Renal pelvis (tissue), 12 donors: Measurements from ENCODE around the gene DNER. TPM values are rescaled to one million over a fixed set of nuclear protein-coding genes. Genes with fewer than 3 reads are reported as not detected.
"Not testable (repeated sequence)": the region's sequence is repeated elsewhere in the genome, so short reads cannot be mapped to it uniquely, and the experiment has no call there.

Experiments
- DNase-seq: peaks from one replicate; pipeline ENCODE4 v3.0.0-alpha.2; 2013
- long read RNA-seq, 16 experiments: transcript quantifications; one replicate each; lab custom pipeline, GENCODE V29; 2026
- polyA plus RNA-seq, 3 donors: library from polyadenylated mRNA; unstranded; fragments of 120-200 nt; gene quantifications; one replicate each; pipeline ENCODE4 v1.2.1, GENCODE V29; 2013; ENCODE audit not compliant: insufficient read length in 3 of 3

Gene DNER, protein sequence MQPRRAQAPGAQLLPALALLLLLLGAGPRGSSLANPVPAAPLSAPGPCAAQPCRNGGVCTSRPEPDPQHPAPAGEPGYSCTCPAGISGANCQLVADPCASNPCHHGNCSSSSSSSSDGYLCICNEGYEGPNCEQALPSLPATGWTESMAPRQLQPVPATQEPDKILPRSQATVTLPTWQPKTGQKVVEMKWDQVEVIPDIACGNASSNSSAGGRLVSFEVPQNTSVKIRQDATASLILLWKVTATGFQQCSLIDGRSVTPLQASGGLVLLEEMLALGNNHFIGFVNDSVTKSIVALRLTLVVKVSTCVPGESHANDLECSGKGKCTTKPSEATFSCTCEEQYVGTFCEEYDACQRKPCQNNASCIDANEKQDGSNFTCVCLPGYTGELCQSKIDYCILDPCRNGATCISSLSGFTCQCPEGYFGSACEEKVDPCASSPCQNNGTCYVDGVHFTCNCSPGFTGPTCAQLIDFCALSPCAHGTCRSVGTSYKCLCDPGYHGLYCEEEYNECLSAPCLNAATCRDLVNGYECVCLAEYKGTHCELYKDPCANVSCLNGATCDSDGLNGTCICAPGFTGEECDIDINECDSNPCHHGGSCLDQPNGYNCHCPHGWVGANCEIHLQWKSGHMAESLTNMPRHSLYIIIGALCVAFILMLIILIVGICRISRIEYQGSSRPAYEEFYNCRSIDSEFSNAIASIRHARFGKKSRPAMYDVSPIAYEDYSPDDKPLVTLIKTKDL
- polyA plus RNA-seq = 10 to 100 TPM; 56.5 to 61.6 (median 58.5) TPM
- long read RNA-seq, donor 1, transcript DNER-201 (13 exons, 3,260 nt) = major isoform, 9 of 9 reads
- long read RNA-seq, donor 1, partial matches to known transcripts = 0 of 9 reads
- long read RNA-seq, donor 1, other reads (novel, unspliced or antisense) = 0 of 9 reads
- long read RNA-seq, donor 2, transcript DNER-201 (13 exons, 3,260 nt) = major isoform, 14 of 14 reads
- long read RNA-seq, donor 2, partial matches to known transcripts = 0 of 14 reads
- long read RNA-seq, donor 2, other reads (novel, unspliced or antisense) = 0 of 14 reads
- long read RNA-seq, donor 3, transcript DNER-201 (13 exons, 3,260 nt) = major isoform, 9 of 9 reads
- long read RNA-seq, donor 3, partial matches to known transcripts = 0 of 9 reads
- long read RNA-seq, donor 3, other reads (novel, unspliced or antisense) = 0 of 9 reads
- long read RNA-seq, donor 4, transcript DNER-201 (13 exons, 3,260 nt) = major isoform, 16 of 26 reads
- long read RNA-seq, donor 4, partial matches to known transcripts = 10 of 26 reads
- long read RNA-seq, donor 4, other reads (novel, unspliced or antisense) = 0 of 26 reads
- long read RNA-seq, donor 5, transcript DNER-201 (13 exons, 3,260 nt) = major isoform, 5 of 5 reads
- long read RNA-seq, donor 5, partial matches to known transcripts = 0 of 5 reads
- long read RNA-seq, donor 5, other reads (novel, unspliced or antisense) = 0 of 5 reads
- long read RNA-seq, donor 6, transcript DNER-201 (13 exons, 3,260 nt) = major isoform, 14 of 14 reads
- long read RNA-seq, donor 6, partial matches to known transcripts = 0 of 14 reads
- long read RNA-seq, donor 6, other reads (novel, unspliced or antisense) = 0 of 14 reads
- long read RNA-seq, donor 7, transcript DNER-201 (13 exons, 3,260 nt) = major isoform, 25 of 25 reads
- long read RNA-seq, donor 7, partial matches to known transcripts = 0 of 25 reads
- long read RNA-seq, donor 7, other reads (novel, unspliced or antisense) = 0 of 25 reads
- long read RNA-seq, donor 8, partial matches to known transcripts = 0 of 1 reads
- long read RNA-seq, donor 8, other reads (novel, unspliced or antisense) = 0 of 1 reads
- long read RNA-seq, donor 9, transcript DNER-201 (13 exons, 3,260 nt) = major isoform, 15 of 21 reads
- long read RNA-seq, donor 9, partial matches to known transcripts = 0 of 21 reads
- long read RNA-seq, donor 9, other reads (novel, unspliced or antisense) = 6 of 21 reads
- long read RNA-seq, donor 10, transcript DNER-201 (13 exons, 3,260 nt) = major isoform, 7 of 7 reads
- long read RNA-seq, donor 10, partial matches to known transcripts = 0 of 7 reads
- long read RNA-seq, donor 10, other reads (novel, unspliced or antisense) = 0 of 7 reads
- long read RNA-seq, donor 11, partial matches to known transcripts = 0 of 4 reads
- long read RNA-seq, donor 11, other reads (novel, unspliced or antisense) = 0 of 4 reads
- long read RNA-seq, donor 12, transcript DNER-201 (13 exons, 3,260 nt) = major isoform, 16 of 26 reads
- long read RNA-seq, donor 12, partial matches to known transcripts = 10 of 26 reads
- long read RNA-seq, donor 12, other reads (novel, unspliced or antisense) = 0 of 26 reads
- long read RNA-seq, donor 13, transcript DNER-201 (13 exons, 3,260 nt) = major isoform, 5 of 5 reads
- long read RNA-seq, donor 13, partial matches to known transcripts = 0 of 5 reads
- long read RNA-seq, donor 13, other reads (novel, unspliced or antisense) = 0 of 5 reads
- long read RNA-seq, donor 14 = 0 reads
- long read RNA-seq, donor 15, transcript DNER-201 (13 exons, 3,260 nt) = major isoform, 13 of 13 reads
- long read RNA-seq, donor 15, partial matches to known transcripts = 0 of 13 reads
- long read RNA-seq, donor 15, other reads (novel, unspliced or antisense) = 0 of 13 reads
- long read RNA-seq, donor 16, transcript DNER-201 (13 exons, 3,260 nt) = major isoform, 14 of 14 reads
- long read RNA-seq, donor 16, partial matches to known transcripts = 0 of 14 reads
- long read RNA-seq, donor 16, other reads (novel, unspliced or antisense) = 0 of 14 reads

DNA sequence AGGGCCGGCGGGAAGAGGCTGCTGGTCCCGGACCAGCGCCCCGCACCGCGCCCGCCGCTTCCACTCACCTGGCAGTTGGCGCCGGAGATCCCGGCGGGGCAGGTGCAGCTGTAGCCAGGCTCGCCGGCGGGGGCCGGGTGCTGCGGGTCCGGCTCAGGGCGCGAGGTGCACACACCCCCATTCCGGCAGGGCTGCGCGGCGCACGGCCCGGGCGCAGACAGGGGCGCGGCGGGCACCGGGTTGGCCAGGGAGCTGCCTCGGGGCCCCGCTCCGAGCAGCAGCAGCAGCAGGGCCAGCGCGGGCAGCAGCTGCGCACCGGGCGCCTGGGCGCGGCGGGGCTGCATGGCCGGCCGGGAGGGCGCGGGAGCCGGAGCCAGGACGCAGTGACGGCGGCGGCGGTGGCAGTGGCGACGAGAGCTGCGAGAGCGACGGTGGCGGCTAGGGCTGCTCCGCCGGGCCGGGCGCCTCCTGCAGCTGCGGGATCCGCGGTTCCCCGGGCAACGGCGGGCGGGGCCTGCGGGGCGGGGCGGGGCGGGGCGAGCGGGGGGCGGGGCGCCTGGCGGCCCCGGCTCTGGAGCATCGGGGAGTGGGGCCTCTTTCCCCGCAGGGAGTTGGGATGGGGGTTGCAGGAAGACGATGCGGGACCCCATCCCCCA is at the start of gene DNER:
TSS of gene DNER (minus strand) at position 476 of the 656 bp plus-strand sequence. CDS start at position 344, 132 bp downstream.
- DNase-seq = no peak

DNA sequence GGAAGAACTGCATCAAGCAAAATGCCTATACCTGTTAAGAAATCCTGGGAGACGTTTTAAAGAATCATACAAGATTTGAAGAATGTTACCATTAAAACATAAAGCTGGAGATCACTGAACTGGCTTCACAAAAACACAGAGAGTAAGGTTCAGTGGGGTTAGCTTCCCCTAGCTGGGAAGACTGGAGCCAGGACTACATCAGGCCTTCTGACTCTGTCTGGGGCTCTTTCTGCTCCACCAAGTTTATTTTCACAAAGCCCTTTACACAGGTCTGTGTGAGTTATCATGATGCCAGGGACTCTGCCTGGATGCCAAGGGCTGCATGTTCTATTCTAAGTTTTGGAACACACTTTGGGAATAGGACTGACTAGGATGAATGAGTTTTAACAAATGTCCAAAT is 47.3 kb upstream of the DNER start:
- DNase-seq = no peak

DNA sequence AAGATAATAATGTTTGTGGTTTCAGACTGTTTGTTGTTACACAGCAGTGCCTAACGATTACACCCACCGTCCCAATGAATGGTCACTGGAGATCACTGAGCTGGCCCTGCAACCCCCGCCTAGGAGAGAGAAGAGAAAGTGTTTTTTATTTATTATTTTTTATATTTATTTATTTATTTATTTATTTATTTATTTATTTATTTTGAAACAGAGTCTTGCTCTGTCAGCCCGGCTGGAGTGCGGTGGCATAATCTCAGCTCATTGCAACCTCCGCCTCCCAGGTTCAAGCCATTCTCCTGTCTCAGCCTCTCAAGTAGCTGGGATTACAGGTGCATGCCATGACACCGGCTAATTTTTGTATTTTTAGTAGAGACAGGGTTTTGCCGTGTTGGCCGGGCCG is 43.1 kb upstream of the DNER start:
- not testable (repeated sequence) for DNase-seq

DNA sequence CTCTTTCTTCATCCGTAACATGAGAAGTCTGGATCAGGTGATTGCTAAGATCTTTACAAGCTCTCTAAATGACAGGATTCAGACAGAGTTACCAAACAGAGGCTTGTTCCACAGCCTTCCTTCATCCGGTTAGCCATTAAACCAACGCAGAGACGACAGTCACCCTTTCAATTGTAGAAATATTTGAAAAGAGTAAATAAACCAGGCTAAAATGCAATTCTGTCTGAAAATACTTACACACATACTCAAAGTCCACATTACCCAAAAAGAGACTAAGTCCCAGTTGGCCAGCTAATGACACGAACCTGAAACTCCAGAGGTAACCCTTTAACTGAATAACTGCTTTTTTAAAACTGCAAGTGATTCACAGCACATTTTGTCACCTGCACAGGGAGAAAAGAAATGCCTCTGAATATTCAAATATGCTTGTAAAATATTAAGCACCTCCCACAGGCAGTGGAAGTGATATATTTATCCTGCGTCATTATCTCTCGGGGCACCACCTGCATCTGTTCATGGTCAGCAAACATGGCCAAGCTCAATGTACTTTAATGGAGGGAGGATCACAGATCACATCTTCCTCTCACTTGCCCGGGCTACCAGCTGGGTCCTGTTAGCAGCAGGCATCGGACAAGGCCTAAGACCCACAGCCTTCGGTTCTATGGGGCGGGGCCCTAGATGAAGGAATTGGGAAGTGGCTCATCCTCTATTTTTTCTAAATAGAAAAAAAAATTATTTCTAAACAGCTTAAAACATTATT is 38.8 kb upstream of the DNER start:
- DNase-seq = no peak

DNA sequence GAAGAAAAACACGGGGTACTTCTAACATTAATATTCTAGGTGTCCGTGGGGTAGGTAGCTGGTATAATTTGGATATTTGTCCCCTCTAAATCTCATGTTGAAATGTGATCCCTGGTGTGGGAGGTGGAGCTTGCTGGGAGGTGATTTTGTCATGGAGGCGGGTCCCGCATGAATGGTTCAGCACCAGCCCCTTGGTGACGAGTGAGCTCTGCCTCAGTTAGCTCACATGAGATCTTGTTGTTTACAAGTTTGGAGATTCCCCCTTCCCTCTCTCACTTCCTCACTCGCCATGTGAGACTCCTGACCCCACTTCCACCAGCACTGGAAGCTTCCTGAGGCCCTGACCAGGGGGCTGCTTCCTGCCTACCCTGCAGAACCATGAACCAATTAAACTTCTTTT is 35.4 kb upstream of the DNER start:
- DNase-seq = no peak

DNA sequence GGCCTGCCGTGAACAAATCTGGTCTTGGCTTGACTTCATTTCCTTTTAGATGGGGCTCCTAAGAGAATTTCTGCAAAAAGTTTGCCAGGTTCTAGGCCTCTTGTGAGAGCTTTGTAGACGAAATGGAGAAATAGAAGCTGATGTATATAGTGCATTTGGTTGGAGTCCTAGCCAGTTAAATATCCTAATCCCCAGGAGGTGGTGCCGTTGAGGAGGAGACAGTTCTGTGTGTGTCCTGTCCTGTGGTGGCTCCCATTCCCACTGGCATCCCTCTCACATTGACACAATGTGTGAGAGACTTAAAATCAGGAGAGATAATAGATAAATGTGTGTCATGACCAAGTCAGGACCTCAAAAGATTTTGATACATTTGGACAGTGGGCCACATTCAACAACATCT is 34.6 kb upstream of the DNER start:
- DNase-seq = no peak

DNA sequence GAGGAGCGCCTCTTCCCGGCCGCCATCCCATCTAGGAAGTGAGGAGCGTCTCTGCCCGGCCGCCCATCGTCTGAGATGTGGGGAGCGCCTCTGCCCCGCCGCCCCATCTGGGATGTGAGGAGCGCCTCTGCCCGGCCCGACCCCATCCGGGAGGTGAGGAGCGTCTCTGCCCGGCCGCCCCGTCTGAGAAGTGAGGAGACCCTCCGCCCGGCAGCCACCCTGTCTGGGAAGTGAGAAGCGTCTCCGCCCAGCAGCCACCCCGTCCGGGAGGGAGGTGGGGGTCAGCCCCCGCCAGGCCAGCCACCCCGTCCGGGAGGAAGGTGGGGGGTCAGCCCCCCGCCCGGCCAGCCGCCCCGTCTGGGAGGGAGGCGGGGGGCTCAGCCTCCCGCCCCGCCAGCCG is 28.3 kb upstream of the DNER start:
- not testable (repeated sequence) for DNase-seq

DNA sequence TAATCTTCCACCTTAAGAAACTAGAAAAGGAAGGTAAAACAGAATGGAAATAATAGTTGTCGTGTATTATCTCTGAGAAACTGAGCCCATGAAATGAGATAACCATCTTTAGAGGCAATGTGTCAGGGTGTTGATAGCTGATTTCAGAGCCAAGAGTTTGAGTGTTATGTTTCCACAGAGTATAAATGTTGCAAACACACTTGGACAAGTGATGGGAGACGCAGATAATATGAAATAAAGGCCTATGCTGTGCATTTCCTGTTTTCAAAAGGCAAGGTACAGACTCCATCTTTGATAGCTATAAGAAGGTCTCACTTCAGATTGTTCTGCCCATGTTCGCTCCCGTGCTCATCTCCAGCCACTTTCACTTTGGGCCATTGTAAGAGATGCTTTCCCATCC is 25.9 kb upstream of the DNER start:
- DNase-seq = no peak

DNA sequence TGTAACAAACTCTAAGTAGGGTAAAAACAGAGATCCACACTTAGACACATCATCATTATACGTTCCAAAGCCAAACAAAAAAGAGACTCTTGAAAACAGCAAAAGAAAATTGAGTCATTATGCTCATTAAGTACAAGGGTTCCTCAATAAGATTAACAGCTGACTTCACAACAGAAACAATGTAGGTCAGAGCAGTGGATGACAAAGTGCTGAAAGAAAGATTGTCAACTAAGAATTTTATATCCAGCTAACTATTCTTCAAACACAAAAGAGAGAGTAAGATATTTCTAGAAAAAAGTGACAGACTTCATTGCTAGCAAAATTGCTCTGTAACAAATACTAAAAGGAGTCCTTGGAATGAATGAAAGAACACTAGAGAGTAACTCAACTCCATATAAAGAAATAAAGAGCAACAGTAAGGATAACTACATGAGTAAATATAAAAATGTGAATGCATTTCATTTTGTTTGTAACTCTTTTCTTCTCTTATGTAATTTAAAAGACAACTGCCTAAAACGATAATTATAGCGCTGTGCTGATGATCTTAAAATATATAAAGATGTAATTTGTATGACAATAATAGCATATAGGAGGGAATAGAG is 23.8 kb upstream of the DNER start:
- DNase-seq = no peak

DNA sequence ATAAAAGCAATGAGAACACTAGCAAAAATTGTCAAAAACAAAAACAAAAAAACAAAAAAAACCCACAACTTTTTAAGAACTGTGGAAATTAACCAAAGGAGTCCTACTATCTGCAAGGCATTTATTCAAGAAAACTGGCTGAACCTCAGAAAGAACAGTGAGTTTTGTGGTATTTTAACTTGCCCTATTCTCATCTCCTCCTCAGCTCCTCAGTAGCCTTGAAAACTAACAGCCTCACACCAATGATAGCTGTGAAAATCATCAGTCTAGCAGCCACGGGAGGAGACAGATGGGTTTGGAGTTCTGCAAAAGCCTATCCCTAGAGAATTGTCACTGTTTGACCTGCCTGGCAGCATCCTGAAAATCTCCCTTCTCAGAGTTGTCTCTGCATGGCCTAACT is 20.1 kb upstream of the DNER start:
- DNase-seq = no peak

DNA sequence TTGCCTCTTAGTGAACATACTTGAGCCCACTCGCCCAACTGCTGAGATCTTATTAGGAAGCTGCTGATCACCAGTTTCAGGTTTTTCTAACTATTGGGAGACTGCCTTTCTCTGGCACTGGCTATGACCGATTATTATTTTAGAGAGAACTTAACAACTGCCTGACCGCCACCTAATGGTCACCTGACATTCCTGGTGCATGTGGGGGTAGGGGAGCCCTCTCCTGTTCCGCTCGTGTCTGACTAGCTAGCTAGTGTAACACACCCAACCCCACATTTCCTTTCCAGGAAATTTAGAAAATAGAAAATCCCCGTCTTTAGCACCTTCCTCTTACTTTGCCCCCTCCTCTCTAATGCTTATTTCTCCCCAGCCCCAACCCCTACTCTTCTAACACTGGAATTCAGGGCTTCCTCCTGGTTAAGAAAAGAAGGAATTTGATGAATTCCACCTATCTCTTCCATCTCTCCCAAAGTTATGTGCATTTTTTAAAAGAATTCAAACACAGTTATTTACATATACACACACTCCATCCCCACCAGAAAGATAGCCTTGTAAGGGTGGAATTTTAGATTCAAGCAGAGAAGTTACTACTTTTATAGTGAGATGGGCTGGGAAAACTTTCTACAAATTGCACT is 19.4 kb upstream of the DNER start:
- no peak for DNase-seq

DNA sequence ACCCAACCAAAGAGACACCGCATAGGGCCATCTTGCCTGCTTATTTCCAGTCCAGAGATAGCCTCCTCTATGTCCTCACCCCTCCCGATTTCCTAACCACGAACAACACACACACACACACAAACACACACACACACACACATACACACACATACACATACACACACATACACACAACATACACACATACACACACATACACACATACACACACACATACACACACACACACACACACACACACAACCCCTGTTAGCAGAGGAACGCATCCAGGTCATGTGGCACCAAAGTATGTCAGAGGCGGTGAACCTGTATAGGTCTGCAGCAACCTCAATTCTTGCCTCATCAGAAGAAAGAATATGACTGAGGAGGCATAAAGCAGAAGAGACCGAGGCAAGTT is 18.5 kb upstream of the DNER start:
- DNase-seq = no peak

DNA sequence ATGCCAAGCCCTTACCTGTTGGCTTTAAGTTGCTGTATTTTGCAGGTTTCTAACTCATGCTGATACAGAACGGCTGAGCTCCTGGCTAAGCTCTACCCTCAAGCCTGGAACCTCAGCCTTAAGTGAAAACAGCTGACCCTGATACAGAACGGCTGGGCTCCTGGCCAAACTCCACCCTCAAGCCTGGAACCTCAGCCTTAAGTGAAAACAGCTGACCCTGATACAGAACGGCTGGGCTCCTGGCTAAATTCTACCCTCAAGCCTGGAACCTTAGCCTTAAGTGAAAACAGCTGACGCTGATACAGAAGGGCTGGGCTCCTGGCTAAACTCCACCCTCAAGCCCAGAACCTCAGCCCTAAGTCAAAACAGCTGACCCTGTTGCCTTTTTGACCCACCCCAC is 17.6 kb upstream of the DNER start:
- no peak for DNase-seq

DNA sequence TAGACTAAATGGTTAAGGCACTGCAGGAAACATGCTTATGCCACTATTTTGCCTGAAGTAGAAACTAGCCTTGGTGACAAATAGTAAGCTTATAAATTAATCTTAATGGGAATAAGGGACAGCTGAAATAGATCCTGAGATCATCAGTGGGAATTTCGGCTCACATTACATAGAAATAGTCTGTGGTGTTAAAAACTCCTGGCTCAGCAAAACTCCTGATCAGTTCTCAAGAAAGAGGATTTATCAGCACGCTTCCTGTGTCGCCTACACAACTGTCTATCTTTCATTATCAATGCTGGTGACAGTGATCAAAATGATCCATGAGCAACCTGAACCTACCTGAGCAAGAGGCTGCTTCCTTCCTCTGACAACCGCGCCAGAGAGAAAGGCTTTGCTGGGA is 17.0 kb upstream of the DNER start:
- DNase-seq = no peak

DNA sequence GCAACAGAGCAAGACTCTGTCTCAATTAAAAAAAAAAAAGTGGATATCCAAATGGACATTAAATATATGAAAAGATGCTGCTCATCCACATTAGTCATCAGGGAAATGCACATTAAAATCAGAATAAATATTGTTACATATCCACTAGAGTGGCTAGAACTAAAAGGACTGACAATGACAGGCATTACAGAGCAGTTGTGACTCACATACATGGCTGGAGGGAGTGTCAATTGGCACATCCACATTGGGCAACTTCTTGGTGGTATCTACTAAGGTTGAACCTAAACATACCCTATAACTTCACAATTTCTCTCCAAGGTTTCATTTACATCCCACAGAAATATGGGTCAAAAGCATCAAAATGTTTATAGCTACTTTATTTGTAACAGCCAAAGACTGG is 14.0 kb upstream of the DNER start:
- DNase-seq = no peak

DNA sequence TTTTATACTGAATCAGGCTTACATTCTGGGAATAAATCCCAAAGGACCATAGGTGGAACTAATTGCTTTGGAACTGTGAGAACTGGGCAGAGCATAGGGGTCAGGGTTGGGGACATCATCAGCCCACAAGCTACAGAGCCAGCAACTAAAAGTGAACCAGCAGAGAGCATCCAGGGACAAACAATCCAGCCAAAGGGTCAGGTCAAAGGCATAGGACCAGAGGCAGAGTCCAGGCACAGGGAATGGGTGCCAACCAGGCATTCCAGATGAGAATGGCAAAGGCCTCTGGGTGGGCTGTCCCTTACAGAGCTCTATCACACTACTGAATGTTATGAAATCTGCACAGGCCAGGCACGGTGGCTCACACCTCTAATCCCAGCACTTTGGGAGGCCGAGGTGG is 12.3 kb upstream of the DNER start:
- no peak for DNase-seq
